Esophagus muscularis mucosa (tissue), 4 donors: Measurements from ENCODE around the gene MRPS27. TPM values are rescaled to one million over a fixed set of nuclear protein-coding genes. Genes with fewer than 3 reads are reported as not detected.
A peak's percentile ranks its signal among the peaks of the same experiment; 100 is the strongest.

ENCODE experiments used
- DNase-seq: peaks from one replicate; pipeline ENCODE4 v3.0.0-alpha.2; 2017; ENCODE audit errors: extremely low spot score
- H3K27ac ChIP-seq, 4 donors: fragments of 200-600 bp; sonication (generic); replicated peaks in 1 of 4; 1 replicate in 3 of 4; 2 replicates in 1 of 4; pipeline ENCODE4 v1.5.1; 2016 to 2019; ENCODE audit warnings: mild to moderate bottlenecking in 1 of 4
- H3K27me3 ChIP-seq, 4 donors: fragments of 200-600 bp; sonication (generic); one replicate each; pipeline versions ENCODE4 v1.5.1 to v1.6.0; 2016 to 2019
- H3K36me3 ChIP-seq, 4 donors: fragments of 200-600 bp; sonication (generic); one replicate each; pipeline ENCODE4 v1.5.1; 2016 to 2019
- H3K4me1 ChIP-seq, 4 donors: fragments of 200-600 bp; sonication (generic); one replicate each; pipeline ENCODE4 v1.5.1; 2016 to 2019
- H3K4me3 ChIP-seq, 4 donors: fragments of 200-600 bp; sonication (generic); 1 replicate in 2 of 4; 2 replicates in 2 of 4; pipeline ENCODE4 v1.5.1; 2016 to 2019; ENCODE audit warnings: mild to moderate bottlenecking in 4 of 4, moderate library complexity in 1 of 4
- H3K9me3 ChIP-seq, 4 donors: fragments of 200-600 bp; sonication (generic); 1 replicate in 3 of 4; 2 replicates in 1 of 4; pipeline ENCODE4 v1.5.1; 2016 to 2019
- CTCF ChIP-seq, 3 experiments: fragments of 200-600 bp in 2 of 3; fragments of 450-650 bp in 1 of 3; sonication (generic) in 2 of 3; IDR thresholded peaks; one replicate each; pipeline ENCODE4 v1.5.1; 2017 to 2019; ENCODE audit warnings: antibody characterized with exemption in 3 of 3, mild to moderate bottlenecking in 2 of 3, moderate library complexity in 1 of 3
- EP300 ChIP-seq: sonication (generic); formaldehyde crosslinking; IDR thresholded peaks from one replicate; pipeline ENCODE4 v1.6.1; 2017; ENCODE audit warnings: antibody characterized with exemption
- POLR2A ChIP-seq: fragments of 450-650 bp; IDR thresholded peaks from one replicate; pipeline ENCODE4 v1.6.1; 2017; ENCODE audit warnings: antibody characterized with exemption, moderate library complexity, mild to moderate bottlenecking, low read depth
- POLR2AphosphoS5 ChIP-seq, 2 donors: sonication (generic); formaldehyde crosslinking; IDR thresholded peaks; one replicate each; pipeline ENCODE4 v1.6.1; 2017; ENCODE audit warnings: antibody characterized with exemption in 2 of 2
- WGBS: methylation state at CpG from one replicate; pipeline ENCODE4 v1.1.5; 2018; 5-methylcytosine and 5-hydroxymethylcytosine counted together
- intact Hi-C: fragments of 100-400 bp; cut with DNase I; formaldehyde crosslinking; loops from one replicate; pipeline ENCODE4 v1.15.1; 2023
- total RNA-seq, 4 donors: library from RNA; depleted of rRNA; stranded (reverse); fragments of >200 nt; gene quantifications; one replicate each; pipeline versions ENCODE4 v1.1.0 to v1.2.1, GENCODE V29; 2016

Gene MRPS27
- total RNA-seq, 4 donors from 2014 or later = 38.6 to 53.5 (median 45.7) TPM

- intact Hi-C loops = no loop called here
- no peak overlapping the region for H3K4me3 ChIP-seq
- peaks cover 0 to 52% (median 42%) of the 10 kb centered on the region in 4 donors for H3K4me1 ChIP-seq
- no peak for DNase-seq
- H3K36me3 ChIP-seq = no peaks in the 10 kb centered on the region
- no peak for TF ChIP-seq POLR2AphosphoS5 (IDR thresholded peaks at IDR 0.05)
- TF ChIP-seq CTCF (IDR thresholded peaks at IDR 0.05) = no peak
- TF ChIP-seq EP300 = no peak
- no peak for TF ChIP-seq POLR2A
- H3K27me3 ChIP-seq = no peaks in the 10 kb centered on the region
- peak overlapping the region in 1 of 4 donors; percentile 6 for H3K27ac ChIP-seq
- no peaks in the 10 kb centered on the region for H3K9me3 ChIP-seq
Measured at GRCh38 chr5:72267685-72268084, 52.4 kb downstream of the MRPS27 start.

- no peak for TF ChIP-seq POLR2AphosphoS5 (IDR thresholded peaks at IDR 0.05)
- no peak for TF ChIP-seq CTCF (IDR thresholded peaks at IDR 0.05)
- TF ChIP-seq POLR2A = no peak
- TF ChIP-seq EP300 = no peak
- WGBS = 91% methylated on average over 2 of the region's 2 CpGs
- no peak for DNase-seq
- no peaks in the 10 kb centered on the region for H3K9me3 ChIP-seq
- no peak overlapping the region for H3K4me3 ChIP-seq
- H3K27me3 ChIP-seq = no peaks in the 10 kb centered on the region
- H3K36me3 ChIP-seq = no peaks in the 10 kb centered on the region
- H3K4me1 ChIP-seq = peaks cover 0 to 52% (median 42%) of the 10 kb centered on the region in 4 donors
- intact Hi-C loops = no loop called here
- H3K27ac ChIP-seq = peak overlapping the region in 1 of 4 donors; percentile 2
Measured at GRCh38 chr5:72266862-72267261, 53.2 kb downstream of the MRPS27 start.

- H3K4me1 ChIP-seq = peaks cover 0 to 52% (median 42%) of the 10 kb centered on the region in 4 donors
- TF ChIP-seq POLR2AphosphoS5 (IDR thresholded peaks at IDR 0.05) (no peak), CTCF (IDR thresholded peaks at IDR 0.05) (no peak), POLR2A (no peak), EP300 (no peak)
- 85% methylated on average over 5 of the region's 5 CpGs for WGBS
- DNase-seq = no peak
- no peaks in the 10 kb centered on the region for H3K27me3 ChIP-seq
- H3K27ac ChIP-seq = peak overlapping the region in 2 of 4 donors; percentile 2 to 3
- no peaks in the 10 kb centered on the region for H3K36me3 ChIP-seq
- no peak overlapping the region for H3K4me3 ChIP-seq
- H3K9me3 ChIP-seq = no peaks in the 10 kb centered on the region
- intact Hi-C loops = no loop called here
Measured at GRCh38 chr5:72265032-72265877, 54.8 kb downstream of the MRPS27 start.

GRCh38 chr5:72256536-72256935 is 63.5 kb downstream of the MRPS27 start:
- no peaks in the 10 kb centered on the region for H3K9me3 ChIP-seq
- intact Hi-C loops = no loop called here
- no peak overlapping the region for H3K4me3 ChIP-seq
- no peaks in the 10 kb centered on the region for H3K27me3 ChIP-seq
- peaks cover 12 to 43% (median 25%) of the 10 kb centered on the region in 4 donors for H3K4me1 ChIP-seq
- no peaks in the 10 kb centered on the region for H3K36me3 ChIP-seq
- 97% methylated on average over 2 of the region's 2 CpGs for WGBS
- H3K27ac ChIP-seq = no peak overlapping the region
- DNase-seq = no peak
- TF ChIP-seq POLR2AphosphoS5 (IDR thresholded peaks at IDR 0.05) (no peak), EP300 (no peak), CTCF (IDR thresholded peaks at IDR 0.05) (no peak), POLR2A (no peak)
